ENCODE data around the gene CIAO2B.

CIAO2B gene

DNA sequence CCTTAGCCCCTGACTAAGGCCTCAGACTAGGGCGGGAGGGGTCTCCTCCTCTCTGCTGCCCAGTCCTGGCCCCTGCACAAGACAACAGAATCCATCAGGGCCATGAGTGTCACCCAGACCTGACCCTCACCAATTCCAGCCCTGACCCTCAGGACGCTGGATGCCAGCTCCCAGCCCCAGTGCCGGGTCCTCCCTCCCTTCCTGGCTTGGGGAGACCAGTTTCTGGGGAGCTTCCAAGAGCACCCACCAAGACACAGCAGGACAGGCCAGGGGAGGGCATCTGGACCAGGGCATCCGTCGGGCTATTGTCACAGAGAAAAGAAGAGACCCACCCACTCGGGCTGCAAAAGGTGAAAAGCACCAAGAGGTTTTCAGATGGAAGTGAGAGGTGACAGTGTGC is 39.5 kb upstream of the CIAO2B start:
- Histone ChIP-seq H3K4me1 (ENCODE audit: insufficient read depth, low read length) (peaks cover 2% of the 10 kb centered on the region; the same call in 1 of the 2 replicates), H3K36me3 (ENCODE audit: insufficient read depth, low read length) (no peaks in the 10 kb centered on the region), H3K4me3 (ENCODE audit: low read depth in 1 of 2, low read length in 2 of 2) (no peak overlapping the region), H2AFZ (ENCODE audit: low read depth, low read length) (no peak overlapping the region), H3K9me3 (ENCODE audit: insufficient read depth, low read length, severe bottlenecking) (no peaks in the 10 kb centered on the region), H3K79me2 (ENCODE audit: insufficient read depth, low read length) (no peaks in the 10 kb centered on the region), H3K27ac (ENCODE audit: low read length) (no peak overlapping the region), H3K27me3 (ENCODE audit: insufficient read depth, low read length, poor library complexity) (no peaks in the 10 kb centered on the region), H3K9ac (ENCODE audit: low read depth, low read length) (no peak overlapping the region), H4K20me1 (ENCODE audit: insufficient read depth, low read length) (no peaks in the 10 kb centered on the region), H3K4me2 (ENCODE audit: insufficient read depth, low read length) (no peak overlapping the region)
- DNase-seq, result no peak
- ATAC-seq (ENCODE audit: insufficient read depth, low read depth), result no peak
- no peak for TF ChIP-seq EZH2 (IDR thresholded peaks at IDR 0.05; ENCODE audit: borderline replicate concordance, low read depth, low read length, severe bottlenecking)
- TF ChIP-seq, protein P1, sequence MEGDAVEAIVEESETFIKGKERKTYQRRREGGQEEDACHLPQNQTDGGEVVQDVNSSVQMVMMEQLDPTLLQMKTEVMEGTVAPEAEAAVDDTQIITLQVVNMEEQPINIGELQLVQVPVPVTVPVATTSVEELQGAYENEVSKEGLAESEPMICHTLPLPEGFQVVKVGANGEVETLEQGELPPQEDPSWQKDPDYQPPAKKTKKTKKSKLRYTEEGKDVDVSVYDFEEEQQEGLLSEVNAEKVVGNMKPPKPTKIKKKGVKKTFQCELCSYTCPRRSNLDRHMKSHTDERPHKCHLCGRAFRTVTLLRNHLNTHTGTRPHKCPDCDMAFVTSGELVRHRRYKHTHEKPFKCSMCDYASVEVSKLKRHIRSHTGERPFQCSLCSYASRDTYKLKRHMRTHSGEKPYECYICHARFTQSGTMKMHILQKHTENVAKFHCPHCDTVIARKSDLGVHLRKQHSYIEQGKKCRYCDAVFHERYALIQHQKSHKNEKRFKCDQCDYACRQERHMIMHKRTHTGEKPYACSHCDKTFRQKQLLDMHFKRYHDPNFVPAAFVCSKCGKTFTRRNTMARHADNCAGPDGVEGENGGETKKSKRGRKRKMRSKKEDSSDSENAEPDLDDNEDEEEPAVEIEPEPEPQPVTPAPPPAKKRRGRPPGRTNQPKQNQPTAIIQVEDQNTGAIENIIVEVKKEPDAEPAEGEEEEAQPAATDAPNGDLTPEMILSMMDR (IDR thresholded peaks at IDR 0.05; ENCODE audit: borderline replicate concordance, extremely low read depth, low read length, poor library complexity, severe bottlenecking), result no peak

DNA sequence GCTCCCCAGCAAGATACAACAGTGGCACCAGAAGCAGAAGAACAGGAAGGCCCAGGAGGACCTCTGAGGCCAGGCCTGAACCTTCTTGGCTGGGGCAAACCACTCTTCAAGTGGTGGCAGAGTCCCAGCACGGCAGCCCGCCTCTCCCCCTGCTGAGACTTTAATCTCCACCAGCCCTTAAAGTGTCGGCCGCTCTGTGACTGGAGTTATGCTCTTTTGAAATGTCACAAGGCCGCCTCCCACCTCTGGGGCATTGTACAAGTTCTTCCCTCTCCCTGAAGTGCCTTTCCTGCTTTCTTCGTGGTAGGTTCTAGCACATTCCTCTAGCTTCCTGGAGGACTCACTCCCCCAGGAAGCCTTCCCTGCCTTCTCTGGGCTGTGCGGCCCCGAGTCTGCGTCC is 38.8 kb upstream of the CIAO2B start:
- Histone ChIP-seq H3K27me3 (ENCODE audit: insufficient read depth, low read length, poor library complexity) (no peaks in the 10 kb centered on the region), H3K9ac (ENCODE audit: low read depth, low read length) (no peak overlapping the region), H4K20me1 (ENCODE audit: insufficient read depth, low read length) (no peaks in the 10 kb centered on the region), H3K4me1 (ENCODE audit: insufficient read depth, low read length) (peaks cover 2% of the 10 kb centered on the region; the same call in 1 of the 2 replicates), H3K36me3 (ENCODE audit: insufficient read depth, low read length) (no peaks in the 10 kb centered on the region), H3K9me3 (ENCODE audit: insufficient read depth, low read length, severe bottlenecking) (no peaks in the 10 kb centered on the region), H2AFZ (ENCODE audit: low read depth, low read length) (no peak overlapping the region), H3K4me3 (ENCODE audit: low read depth in 1 of 2, low read length in 2 of 2) (no peak overlapping the region), H3K27ac (ENCODE audit: low read length) (no peak overlapping the region), H3K4me2 (ENCODE audit: insufficient read depth, low read length) (no peak overlapping the region), H3K79me2 (ENCODE audit: insufficient read depth, low read length) (no peaks in the 10 kb centered on the region)
- DNase-seq (no peak), ATAC-seq (ENCODE audit: insufficient read depth, low read depth) (no peak)
- no peak for TF ChIP-seq EZH2 (IDR thresholded peaks at IDR 0.05; ENCODE audit: borderline replicate concordance, low read depth, low read length, severe bottlenecking)
- TF ChIP-seq, protein P1 (IDR thresholded peaks at IDR 0.05; ENCODE audit: borderline replicate concordance, extremely low read depth, low read length, poor library complexity, severe bottlenecking), result no peak

DNA sequence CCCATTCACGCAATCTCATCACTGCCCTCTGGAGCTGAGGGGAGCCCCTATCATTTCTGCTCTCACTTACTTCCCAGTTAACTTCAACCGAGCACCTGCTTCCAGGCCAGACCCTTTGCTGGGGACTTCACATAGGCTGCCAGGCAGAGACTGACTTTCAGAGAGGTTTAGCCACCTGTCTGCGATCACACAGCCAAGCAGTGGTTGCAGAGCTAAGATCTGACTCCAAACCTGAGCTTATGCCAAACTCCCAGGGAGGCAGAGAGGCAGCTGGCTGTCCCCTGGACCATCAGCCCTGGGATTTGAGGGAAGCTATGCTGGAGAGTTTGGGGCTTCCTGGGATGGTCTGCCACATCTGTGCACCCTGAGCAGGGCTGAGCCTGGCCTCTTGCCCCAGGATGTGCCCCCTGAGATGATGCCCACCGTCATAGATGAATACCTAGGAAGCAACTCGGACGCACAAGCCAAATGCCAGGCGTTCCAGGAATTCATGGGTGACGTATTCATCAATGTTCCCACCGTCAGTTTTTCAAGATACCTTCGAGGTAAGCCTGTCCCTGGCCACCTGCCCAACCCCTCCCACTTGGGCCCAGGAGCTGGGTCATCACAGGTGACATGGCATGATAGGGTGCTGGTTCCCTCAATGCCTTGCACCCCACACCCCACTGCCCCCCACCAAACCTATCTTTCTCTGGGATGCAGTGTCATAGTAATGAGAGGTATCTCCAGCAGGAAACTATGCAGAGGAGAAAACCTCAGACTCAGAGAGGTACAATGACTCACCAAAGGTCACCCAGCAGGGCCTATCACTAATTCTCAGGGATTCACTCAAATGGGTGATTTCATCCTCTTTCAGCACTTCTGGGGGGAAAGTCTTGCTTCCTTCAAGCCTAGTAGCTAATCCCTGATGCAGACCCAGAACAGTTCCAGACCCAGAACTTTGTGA is 36.8 kb upstream of the CIAO2B start:
- Histone ChIP-seq H3K4me2 (ENCODE audit: insufficient read depth, low read length) (no peak overlapping the region), H4K20me1 (ENCODE audit: insufficient read depth, low read length) (no peaks in the 10 kb centered on the region), H3K27me3 (ENCODE audit: insufficient read depth, low read length, poor library complexity) (no peaks in the 10 kb centered on the region), H3K9me3 (ENCODE audit: insufficient read depth, low read length, severe bottlenecking) (no peaks in the 10 kb centered on the region), H3K4me3 (ENCODE audit: low read depth in 1 of 2, low read length in 2 of 2) (no peak overlapping the region), H3K79me2 (ENCODE audit: insufficient read depth, low read length) (no peaks in the 10 kb centered on the region), H3K9ac (ENCODE audit: low read depth, low read length) (no peak overlapping the region), H2AFZ (ENCODE audit: low read depth, low read length) (no peak overlapping the region), H3K27ac (ENCODE audit: low read length) (no peak overlapping the region), H3K4me1 (ENCODE audit: insufficient read depth, low read length) (no peaks in the 10 kb centered on the region), H3K36me3 (ENCODE audit: insufficient read depth, low read length) (no peaks in the 10 kb centered on the region)
- DNase-seq (no peak), ATAC-seq (ENCODE audit: insufficient read depth, low read depth) (no peak)
- TF ChIP-seq, protein P1 (IDR thresholded peaks at IDR 0.05; ENCODE audit: borderline replicate concordance, extremely low read depth, low read length, poor library complexity, severe bottlenecking), result no peak
- TF ChIP-seq EZH2 (IDR thresholded peaks at IDR 0.05; ENCODE audit: borderline replicate concordance, low read depth, low read length, severe bottlenecking), result no peak

Measured in DND-41 (cell line).